ENCODE measurements around the gene REEP3. TPM values are rescaled to one million over a fixed set of nuclear protein-coding genes. Genes with fewer than 3 reads are reported as not detected.

REEP3 gene
- polyA plus RNA-seq, 1 donor from 2014 or later, result 6.9 TPM

DNA sequence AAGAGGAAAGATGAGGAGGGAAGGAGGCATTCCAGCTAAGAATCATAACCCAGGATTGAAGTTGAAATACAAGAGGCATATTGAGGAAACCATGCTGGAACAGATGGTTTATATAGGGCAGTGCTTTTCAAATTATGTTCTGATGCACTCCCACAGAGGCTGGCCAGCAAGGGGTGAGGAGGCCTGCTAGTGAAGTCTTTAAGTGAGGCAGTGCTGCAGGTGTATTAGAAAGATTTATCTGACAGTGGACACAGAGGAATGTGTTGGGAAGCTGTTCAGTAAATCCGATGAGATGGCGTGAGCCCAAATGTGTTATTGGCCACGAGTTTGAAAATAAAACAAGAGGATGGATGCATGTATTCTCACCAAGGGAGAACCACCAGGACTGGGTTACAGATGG is 28.6 kb downstream of the REEP3 start:
- Histone ChIP-seq H3K4me2 (ENCODE audit: low read length) (no peak overlapping the region), H4K20me1 (ENCODE audit: insufficient read depth) (no peaks in the 10 kb centered on the region), H3K36me3 (ENCODE audit: insufficient read depth, low read length) (no peaks in the 10 kb centered on the region), H3K27ac (ENCODE audit: low read length) (no peak overlapping the region), H3K9me2 (ENCODE audit: insufficient read depth, low read length) (no peaks in the 10 kb centered on the region), H3K4me3 (ENCODE audit: low read length) (no peak overlapping the region), H2AFZ (ENCODE audit: low read depth, low read length) (no peak overlapping the region), H3K9me3 (ENCODE audit: low read length) (no peaks in the 10 kb centered on the region), H3K27me3 (ENCODE audit: insufficient read depth, low read depth, low read length) (no peaks in the 10 kb centered on the region), H3K79me2 (replicated peaks; ENCODE audit: insufficient read depth, low read length) (peaks cover 4% of the 10 kb centered on the region), H3K9ac (ENCODE audit: low read length) (no peak overlapping the region), H3F3A (ENCODE audit: insufficient read depth, low read length, poor library complexity, severe bottlenecking) (no peaks in the 10 kb centered on the region)
- no peak for TF ChIP-seq TAF1 (IDR thresholded peaks at IDR 0.05; ENCODE audit: low read depth)
- TF ChIP-seq SMC3 (conservative IDR thresholded peaks at IDR 0.05; ENCODE audit: poor library complexity), result no peak
- TF ChIP-seq EP300 (conservative IDR thresholded peaks at IDR 0.05; ENCODE audit: poor library complexity, severe bottlenecking), result no peak
- no peak for TF ChIP-seq MXI1 (conservative IDR thresholded peaks at IDR 0.05; ENCODE audit: poor library complexity, severe bottlenecking)
- no peak for TF ChIP-seq POLR2AphosphoS5 (IDR thresholded peaks at IDR 0.05)
- no peak for TF ChIP-seq REST (IDR thresholded peaks at IDR 0.05; ENCODE audit: borderline replicate concordance)
- TF ChIP-seq, protein P1, sequence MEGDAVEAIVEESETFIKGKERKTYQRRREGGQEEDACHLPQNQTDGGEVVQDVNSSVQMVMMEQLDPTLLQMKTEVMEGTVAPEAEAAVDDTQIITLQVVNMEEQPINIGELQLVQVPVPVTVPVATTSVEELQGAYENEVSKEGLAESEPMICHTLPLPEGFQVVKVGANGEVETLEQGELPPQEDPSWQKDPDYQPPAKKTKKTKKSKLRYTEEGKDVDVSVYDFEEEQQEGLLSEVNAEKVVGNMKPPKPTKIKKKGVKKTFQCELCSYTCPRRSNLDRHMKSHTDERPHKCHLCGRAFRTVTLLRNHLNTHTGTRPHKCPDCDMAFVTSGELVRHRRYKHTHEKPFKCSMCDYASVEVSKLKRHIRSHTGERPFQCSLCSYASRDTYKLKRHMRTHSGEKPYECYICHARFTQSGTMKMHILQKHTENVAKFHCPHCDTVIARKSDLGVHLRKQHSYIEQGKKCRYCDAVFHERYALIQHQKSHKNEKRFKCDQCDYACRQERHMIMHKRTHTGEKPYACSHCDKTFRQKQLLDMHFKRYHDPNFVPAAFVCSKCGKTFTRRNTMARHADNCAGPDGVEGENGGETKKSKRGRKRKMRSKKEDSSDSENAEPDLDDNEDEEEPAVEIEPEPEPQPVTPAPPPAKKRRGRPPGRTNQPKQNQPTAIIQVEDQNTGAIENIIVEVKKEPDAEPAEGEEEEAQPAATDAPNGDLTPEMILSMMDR (IDR thresholded peaks at IDR 0.05; ENCODE audit: poor library complexity, severe bottlenecking), result no peak
- no peak for TF ChIP-seq RAD21 (conservative IDR thresholded peaks at IDR 0.05)
- no peak for TF ChIP-seq EZH2 (IDR thresholded peaks at IDR 0.05; ENCODE audit: borderline replicate concordance, insufficient read depth, low read length, poor library complexity, severe bottlenecking)

DNA sequence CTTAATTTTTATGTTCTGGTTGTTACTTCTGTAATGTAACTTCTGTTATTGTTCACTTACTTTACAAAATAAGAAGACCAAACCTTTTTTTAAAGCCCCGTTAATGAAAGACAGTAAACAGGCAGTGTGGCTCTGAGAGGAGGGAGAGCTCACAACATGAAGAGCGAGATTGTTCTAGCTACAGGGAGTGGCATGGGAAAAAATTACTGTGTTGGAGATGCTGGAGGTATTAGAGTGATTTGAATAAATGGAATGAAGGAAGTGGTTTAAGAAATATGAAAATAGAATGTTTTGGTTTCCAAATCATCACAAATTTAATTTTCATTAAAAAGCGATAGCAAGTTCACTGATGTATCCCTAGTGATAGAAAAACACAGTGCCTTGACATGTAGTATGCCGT is 31.8 kb downstream of the REEP3 start:
- Histone ChIP-seq H3K9me2 (ENCODE audit: insufficient read depth, low read length) (no peaks in the 10 kb centered on the region), H3K27me3 (ENCODE audit: insufficient read depth, low read depth, low read length) (no peaks in the 10 kb centered on the region), H3K4me2 (ENCODE audit: low read length) (no peak overlapping the region), H3K4me3 (ENCODE audit: low read length) (no peak overlapping the region), H3K36me3 (ENCODE audit: insufficient read depth, low read length) (no peaks in the 10 kb centered on the region), H3K27ac (ENCODE audit: low read length) (no peak overlapping the region), H3K9ac (ENCODE audit: low read length) (no peak overlapping the region), H3K9me3 (ENCODE audit: low read length) (no peaks in the 10 kb centered on the region), H3K79me2 (replicated peaks; ENCODE audit: insufficient read depth, low read length) (peaks cover 7% of the 10 kb centered on the region), H4K20me1 (ENCODE audit: insufficient read depth) (no peaks in the 10 kb centered on the region), H3F3A (ENCODE audit: insufficient read depth, low read length, poor library complexity, severe bottlenecking) (no peaks in the 10 kb centered on the region), H2AFZ (ENCODE audit: low read depth, low read length) (no peak overlapping the region)
- TF ChIP-seq EP300 (conservative IDR thresholded peaks at IDR 0.05; ENCODE audit: poor library complexity, severe bottlenecking) (no peak), SMC3 (conservative IDR thresholded peaks at IDR 0.05; ENCODE audit: poor library complexity) (no peak), EZH2 (IDR thresholded peaks at IDR 0.05; ENCODE audit: borderline replicate concordance, insufficient read depth, low read length, poor library complexity, severe bottlenecking) (no peak), MXI1 (conservative IDR thresholded peaks at IDR 0.05; ENCODE audit: poor library complexity, severe bottlenecking) (no peak), TAF1 (IDR thresholded peaks at IDR 0.05; ENCODE audit: low read depth) (no peak), REST (IDR thresholded peaks at IDR 0.05; ENCODE audit: borderline replicate concordance) (no peak), POLR2AphosphoS5 (IDR thresholded peaks at IDR 0.05) (no peak), RAD21 (conservative IDR thresholded peaks at IDR 0.05) (no peak)
- TF ChIP-seq, protein P1 (IDR thresholded peaks at IDR 0.05; ENCODE audit: poor library complexity, severe bottlenecking), result no peak
